Pancreas (tissue), 10 donors: Measurements from ENCODE around the gene EMX1. TPM values are rescaled to one million over a fixed set of nuclear protein-coding genes. Genes with fewer than 3 reads are reported as not detected.
A peak's percentile ranks its signal among the peaks of the same experiment; 100 is the strongest.

Experiments
- ATAC-seq, 4 donors: fragments of 200-7000 bp; cut with Tn5 transposase; one replicate each; pipeline versions ENCODE4 v1.8.0 to v1.9.1; 2020; ENCODE audit warnings: mild to moderate bottlenecking in 4 of 4, moderate library complexity in 4 of 4
- DNase-seq, 6 donors: peaks; one replicate each; pipeline ENCODE4 v3.0.0-alpha.2; 2020
- FAIRE-seq: peaks from 2 replicates; lab custom pipeline; 2012; peaks lifted over from hg19 to GRCh38; lab: Jason Lieb, UNC
- H3K27ac ChIP-seq, 4 donors: fragments of 200-600 bp; sonication (generic); 1 replicate in 3 of 4; 2 replicates in 1 of 4; pipeline versions ENCODE4 v1.5.0 to v1.8.0; 2020
- H3K27me3 ChIP-seq, 4 donors: fragments of 200-600 bp; one replicate each; pipeline ENCODE4 v1.8.0; 2021
- H3K36me3 ChIP-seq, 3 donors: fragments of 200-600 bp; sonication (generic) in 1 of 3; one replicate each; pipeline versions ENCODE4 v1.5.0 to v1.8.0; 2020 to 2021
- H3K4me1 ChIP-seq, 3 donors: fragments of 200-600 bp; one replicate each; pipeline ENCODE4 v1.8.0; 2021
- H3K4me3 ChIP-seq, 4 donors: fragments of 200-600 bp; sonication (generic) in 2 of 4; one replicate each; pipeline versions ENCODE4 v1.5.0 to v1.8.0; 2020 to 2021
- H3K9me3 ChIP-seq, 4 donors: fragments of 200-600 bp; one replicate each; pipeline ENCODE4 v1.8.0; 2021
- WGBS, 2 donors: extraction: QIAGEN DNeasy Blood & Tissue Kit; methylation state at CpG; one replicate each; pipeline ENCODE4 v1.1.7; 2013; 5-methylcytosine and 5-hydroxymethylcytosine counted together
- intact Hi-C, 3 donors: fragments of 100-400 bp; cut with DNase I; formaldehyde crosslinking; loops; one replicate each; pipeline versions ENCODE4 v1.11.1 to v1.14.2; 2022
- polyA plus RNA-seq, 2 donors: library from polyadenylated mRNA; stranded (reverse); fragments of 200-250 nt; gene quantifications; one replicate each; pipeline ENCODE4 v1.2.3, GENCODE V29; 2013
- total RNA-seq, 6 donors: library from RNA; stranded (reverse); fragmentation: NEBNext Ultra II Directional in 4 of 6; extraction: Animal tissue kit (Norgen Biotek cat#: 25700) in 4 of 6; gene quantifications; one replicate each; pipeline versions ENCODE4 v1.2.1 to v1.2.4, GENCODE V29; 2021 to 2023
- TF ChIP-seq, protein P1 (sequence below), 4 donors: fragments of 200-600 bp; sonication (generic) in 3 of 4; IDR thresholded peaks; one replicate each; pipeline versions ENCODE4 v1.5.0 to v1.8.0; 2021; ENCODE audit warnings: antibody characterized with exemption in 4 of 4
- donor health status: healthy with polysubstance abuse.
- donor health status: DM: no; HTN: no; CAD: no; lungs with moderate emphysema.
- donor health status: DM: no; HTN: no; CAD: no.
- donor health status: control.
- donor health status: control.
- donor health status: Bipolar disorder and iron deficiency.
- donor health status: DM: yes; HTN: yes; CAD: no.
- donor health status: DM: no; HTN: no; CAD: no.
- donor health status: DM: no; HTN: no; CAD: no.
- donor health status: DM: yes; HTN: yes; CAD: no.

EMX1 gene
- total and polyA plus RNA-seq, 8 donors = 0.13 to 0.37 (median 0.28) TPM; not detected in 1

DNA sequence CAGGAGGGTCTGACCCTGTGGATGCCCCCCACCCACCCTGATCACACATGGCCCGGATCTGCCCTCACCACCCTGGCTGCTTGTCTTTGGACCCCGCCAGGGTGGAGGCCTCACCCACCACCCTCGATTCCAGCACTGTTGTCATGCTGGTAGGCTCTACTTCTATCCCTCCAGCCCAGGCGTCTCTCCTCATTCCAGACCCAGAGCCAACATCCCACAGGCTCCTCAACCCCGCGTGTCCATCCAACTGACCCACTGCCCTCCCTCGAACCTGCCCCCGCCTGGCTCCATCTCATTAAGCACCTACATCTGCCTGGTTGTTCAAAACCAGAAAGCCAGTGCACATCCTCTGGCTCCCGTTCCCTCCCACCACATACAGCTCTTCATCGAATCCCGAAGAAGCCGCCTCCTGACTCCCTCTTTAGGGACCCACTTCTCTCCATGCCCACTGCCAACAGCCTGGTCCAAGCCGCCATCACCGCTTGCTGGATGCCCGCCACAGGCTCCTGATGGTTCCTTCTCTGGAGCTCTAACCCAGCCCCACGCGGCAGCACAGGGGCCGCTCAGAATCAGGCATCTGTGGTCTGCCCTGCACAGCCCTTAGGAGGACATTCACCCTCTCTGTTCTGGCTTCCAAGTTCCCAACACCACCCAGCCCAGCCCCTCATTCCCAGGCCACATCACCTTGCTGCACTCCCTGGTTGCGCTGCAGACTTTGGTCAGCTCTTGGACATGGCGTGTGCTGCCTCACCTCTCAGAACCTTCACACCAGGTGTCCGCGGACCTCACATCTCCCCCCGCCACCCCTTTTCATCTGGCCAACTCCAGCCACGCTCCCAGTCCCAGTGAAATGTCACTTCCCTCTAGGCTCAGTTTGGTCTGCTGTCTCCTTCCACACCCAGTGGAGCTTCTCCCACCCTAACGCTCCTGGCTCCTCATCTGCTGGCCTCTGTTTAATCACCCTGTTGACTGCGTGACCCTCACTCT lies 43.0 kb downstream of the EMX1 start:
- FAIRE-seq = no peak

DNA sequence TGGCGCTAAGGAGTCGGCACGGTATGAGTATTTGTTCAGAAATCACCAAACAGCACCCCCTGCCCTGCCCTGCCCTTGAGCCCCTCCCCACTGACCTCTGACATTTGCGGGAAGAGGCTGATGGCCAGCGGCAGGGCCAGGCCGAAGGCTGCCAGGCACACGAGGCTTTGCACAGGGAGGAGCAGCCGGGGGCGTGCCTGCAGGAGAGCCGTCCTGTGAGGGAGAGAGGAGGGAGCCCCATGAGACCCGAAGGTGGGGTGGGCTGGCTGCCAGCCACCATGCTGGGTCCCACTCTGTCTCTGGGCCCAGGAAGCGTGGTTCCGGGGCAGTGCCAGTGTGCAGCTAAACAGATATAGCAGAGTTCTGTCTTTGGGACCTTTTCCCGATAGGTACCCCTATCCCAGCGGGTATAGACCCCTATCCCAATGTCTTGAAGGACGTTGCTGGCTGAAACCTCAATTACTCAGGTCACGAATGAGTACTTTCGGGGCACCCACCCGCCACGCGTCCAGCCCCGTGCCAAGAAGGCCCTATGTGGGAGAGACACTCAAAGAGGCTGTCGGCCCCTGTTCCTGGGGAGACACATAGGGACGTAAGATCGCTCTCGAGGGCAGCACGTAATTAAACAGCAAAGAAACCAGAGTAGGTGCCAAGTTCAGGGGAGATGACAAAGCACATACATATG lies 43.9 kb downstream of the EMX1 start:
- intact Hi-C loops = no loop called here
- TF ChIP-seq, protein P1, sequence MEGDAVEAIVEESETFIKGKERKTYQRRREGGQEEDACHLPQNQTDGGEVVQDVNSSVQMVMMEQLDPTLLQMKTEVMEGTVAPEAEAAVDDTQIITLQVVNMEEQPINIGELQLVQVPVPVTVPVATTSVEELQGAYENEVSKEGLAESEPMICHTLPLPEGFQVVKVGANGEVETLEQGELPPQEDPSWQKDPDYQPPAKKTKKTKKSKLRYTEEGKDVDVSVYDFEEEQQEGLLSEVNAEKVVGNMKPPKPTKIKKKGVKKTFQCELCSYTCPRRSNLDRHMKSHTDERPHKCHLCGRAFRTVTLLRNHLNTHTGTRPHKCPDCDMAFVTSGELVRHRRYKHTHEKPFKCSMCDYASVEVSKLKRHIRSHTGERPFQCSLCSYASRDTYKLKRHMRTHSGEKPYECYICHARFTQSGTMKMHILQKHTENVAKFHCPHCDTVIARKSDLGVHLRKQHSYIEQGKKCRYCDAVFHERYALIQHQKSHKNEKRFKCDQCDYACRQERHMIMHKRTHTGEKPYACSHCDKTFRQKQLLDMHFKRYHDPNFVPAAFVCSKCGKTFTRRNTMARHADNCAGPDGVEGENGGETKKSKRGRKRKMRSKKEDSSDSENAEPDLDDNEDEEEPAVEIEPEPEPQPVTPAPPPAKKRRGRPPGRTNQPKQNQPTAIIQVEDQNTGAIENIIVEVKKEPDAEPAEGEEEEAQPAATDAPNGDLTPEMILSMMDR (IDR thresholded peaks at IDR 0.05) = no peak
- H3K4me3 ChIP-seq = no peak overlapping the region
- no peaks in the 10 kb centered on the region for H3K36me3 ChIP-seq
- 92% methylated on average over 27 of the region's 27 CpGs for WGBS, 2 donors
- no peak overlapping the region for H3K27ac ChIP-seq
- no peaks in the 10 kb centered on the region for H3K9me3 ChIP-seq
- FAIRE-seq = no peak
- no peaks in the 10 kb centered on the region for H3K4me1 ChIP-seq
- peak in 2 of 6 donors; percentile 17 to 55 for DNase-seq
- no peaks in the 10 kb centered on the region for H3K27me3 ChIP-seq
- ATAC-seq = no peak

More for the DNA sequence above, 43.0 kb downstream of the EMX1 start:
- ATAC-seq (no peak), DNase-seq (peak in 2 of 6 donors; percentile 13 to 34)
- TF ChIP-seq, protein P1 (IDR thresholded peaks at IDR 0.05) = no peak
- intact Hi-C loops = no loop called here
- Histone ChIP-seq H3K9me3 (no peaks in the 10 kb centered on the region), H3K4me3 (no peak overlapping the region), H3K4me1 (no peaks in the 10 kb centered on the region), H3K27ac (no peak overlapping the region), H3K27me3 (no peaks in the 10 kb centered on the region), H3K36me3 (no peaks in the 10 kb centered on the region)
- WGBS, 2 donors = 94% methylated on average over 26 of the region's 26 CpGs

- DNase-seq = peak in 2 of 6 donors; percentile 1 to 32
- Histone ChIP-seq H3K27me3 (no peaks in the 10 kb centered on the region), H3K4me3 (no peak overlapping the region), H3K9me3 (no peaks in the 10 kb centered on the region), H3K4me1 (no peaks in the 10 kb centered on the region), H3K27ac (no peak overlapping the region), H3K36me3 (no peaks in the 10 kb centered on the region)
- FAIRE-seq = no peak
- 88 to 91% methylated on average over 8 of the region's 8 CpGs for WGBS, 2 donors
- ATAC-seq = no peak
- TF ChIP-seq, protein P1 (IDR thresholded peaks at IDR 0.05) = no peak
- intact Hi-C loops = no loop called here
Measured at GRCh38 chr2:72961853-72962468, 44.6 kb downstream of the EMX1 start.

DNA sequence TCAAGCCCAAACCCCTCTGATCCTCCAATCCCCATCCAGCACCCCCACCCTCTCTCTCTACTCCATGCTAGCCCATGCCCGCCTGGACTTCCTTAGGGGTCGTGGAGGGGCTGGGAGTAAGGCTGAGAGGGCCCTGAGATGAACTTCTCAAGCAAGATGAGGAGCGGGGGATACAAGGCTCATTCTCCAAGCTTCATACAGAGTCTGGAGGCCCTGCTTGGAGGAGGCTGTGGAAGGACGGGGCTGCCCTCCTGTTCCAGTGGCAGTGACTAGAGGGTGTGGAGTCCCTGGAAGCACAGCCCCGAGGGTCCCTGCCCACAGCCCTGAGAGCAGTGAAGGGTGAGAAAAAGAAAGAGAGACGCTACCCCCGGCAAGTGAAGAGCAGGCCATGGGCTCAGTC lies 45.6 kb downstream of the EMX1 start:
- ATAC-seq (no peak), FAIRE-seq (no peak), DNase-seq (peak in 1 of 6 donors; percentile 22)
- H3K4me1 ChIP-seq = no peaks in the 10 kb centered on the region
- intact Hi-C loops = no loop called here
- H3K27me3 ChIP-seq = no peaks in the 10 kb centered on the region
- H3K9me3 ChIP-seq = no peaks in the 10 kb centered on the region
- H3K36me3 ChIP-seq = no peaks in the 10 kb centered on the region
- 83 to 91% methylated on average over 7 of the region's 7 CpGs for WGBS, 2 donors
- H3K4me3 ChIP-seq = no peak overlapping the region
- TF ChIP-seq, protein P1 (IDR thresholded peaks at IDR 0.05) = no peak
- no peak overlapping the region for H3K27ac ChIP-seq
